Measurements from ENCODE around the gene KRTAP10-3.

Gene KRTAP10-3

DNA sequence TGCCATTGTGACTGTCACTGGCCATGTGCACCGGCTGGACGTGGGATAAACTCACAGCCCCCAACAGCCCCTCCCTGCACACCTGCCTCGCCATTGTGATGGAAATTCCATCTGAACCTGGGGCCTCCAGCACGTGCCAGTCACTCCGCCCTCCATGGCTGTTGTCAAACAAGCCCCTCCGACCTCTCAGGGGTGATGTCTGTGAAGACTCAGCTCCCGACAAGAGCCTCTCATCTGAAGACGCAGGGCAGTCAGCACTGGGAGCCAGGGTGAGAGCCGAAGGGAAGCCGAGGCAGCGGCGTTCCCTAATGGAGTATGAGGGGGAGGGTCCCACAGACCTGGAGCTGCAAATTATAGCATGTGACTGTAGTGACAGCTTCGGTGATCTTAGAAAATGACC, 5.9 kb downstream of the KRTAP10-3 start:
- no peak for TF ChIP-seq GABPA (IDR thresholded peaks at IDR 0.05; ENCODE audit: low read depth)
- TF ChIP-seq, protein P1, sequence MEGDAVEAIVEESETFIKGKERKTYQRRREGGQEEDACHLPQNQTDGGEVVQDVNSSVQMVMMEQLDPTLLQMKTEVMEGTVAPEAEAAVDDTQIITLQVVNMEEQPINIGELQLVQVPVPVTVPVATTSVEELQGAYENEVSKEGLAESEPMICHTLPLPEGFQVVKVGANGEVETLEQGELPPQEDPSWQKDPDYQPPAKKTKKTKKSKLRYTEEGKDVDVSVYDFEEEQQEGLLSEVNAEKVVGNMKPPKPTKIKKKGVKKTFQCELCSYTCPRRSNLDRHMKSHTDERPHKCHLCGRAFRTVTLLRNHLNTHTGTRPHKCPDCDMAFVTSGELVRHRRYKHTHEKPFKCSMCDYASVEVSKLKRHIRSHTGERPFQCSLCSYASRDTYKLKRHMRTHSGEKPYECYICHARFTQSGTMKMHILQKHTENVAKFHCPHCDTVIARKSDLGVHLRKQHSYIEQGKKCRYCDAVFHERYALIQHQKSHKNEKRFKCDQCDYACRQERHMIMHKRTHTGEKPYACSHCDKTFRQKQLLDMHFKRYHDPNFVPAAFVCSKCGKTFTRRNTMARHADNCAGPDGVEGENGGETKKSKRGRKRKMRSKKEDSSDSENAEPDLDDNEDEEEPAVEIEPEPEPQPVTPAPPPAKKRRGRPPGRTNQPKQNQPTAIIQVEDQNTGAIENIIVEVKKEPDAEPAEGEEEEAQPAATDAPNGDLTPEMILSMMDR (IDR thresholded peaks at IDR 0.05; ENCODE audit: insufficient read depth, low read length), result no peak
- TF ChIP-seq SPI1 (IDR thresholded peaks at IDR 0.05; ENCODE audit: borderline replicate concordance, low read depth), result no peak
- TF ChIP-seq, protein P2, sequence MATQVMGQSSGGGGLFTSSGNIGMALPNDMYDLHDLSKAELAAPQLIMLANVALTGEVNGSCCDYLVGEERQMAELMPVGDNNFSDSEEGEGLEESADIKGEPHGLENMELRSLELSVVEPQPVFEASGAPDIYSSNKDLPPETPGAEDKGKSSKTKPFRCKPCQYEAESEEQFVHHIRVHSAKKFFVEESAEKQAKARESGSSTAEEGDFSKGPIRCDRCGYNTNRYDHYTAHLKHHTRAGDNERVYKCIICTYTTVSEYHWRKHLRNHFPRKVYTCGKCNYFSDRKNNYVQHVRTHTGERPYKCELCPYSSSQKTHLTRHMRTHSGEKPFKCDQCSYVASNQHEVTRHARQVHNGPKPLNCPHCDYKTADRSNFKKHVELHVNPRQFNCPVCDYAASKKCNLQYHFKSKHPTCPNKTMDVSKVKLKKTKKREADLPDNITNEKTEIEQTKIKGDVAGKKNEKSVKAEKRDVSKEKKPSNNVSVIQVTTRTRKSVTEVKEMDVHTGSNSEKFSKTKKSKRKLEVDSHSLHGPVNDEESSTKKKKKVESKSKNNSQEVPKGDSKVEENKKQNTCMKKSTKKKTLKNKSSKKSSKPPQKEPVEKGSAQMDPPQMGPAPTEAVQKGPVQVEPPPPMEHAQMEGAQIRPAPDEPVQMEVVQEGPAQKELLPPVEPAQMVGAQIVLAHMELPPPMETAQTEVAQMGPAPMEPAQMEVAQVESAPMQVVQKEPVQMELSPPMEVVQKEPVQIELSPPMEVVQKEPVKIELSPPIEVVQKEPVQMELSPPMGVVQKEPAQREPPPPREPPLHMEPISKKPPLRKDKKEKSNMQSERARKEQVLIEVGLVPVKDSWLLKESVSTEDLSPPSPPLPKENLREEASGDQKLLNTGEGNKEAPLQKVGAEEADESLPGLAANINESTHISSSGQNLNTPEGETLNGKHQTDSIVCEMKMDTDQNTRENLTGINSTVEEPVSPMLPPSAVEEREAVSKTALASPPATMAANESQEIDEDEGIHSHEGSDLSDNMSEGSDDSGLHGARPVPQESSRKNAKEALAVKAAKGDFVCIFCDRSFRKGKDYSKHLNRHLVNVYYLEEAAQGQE (IDR thresholded peaks at IDR 0.05; ENCODE audit: insufficient replicate concordance, low read depth), result no peak
- TF ChIP-seq POLR2AphosphoS5 (IDR thresholded peaks at IDR 0.05; ENCODE audit: low read depth), result no peak
- no peak for DNase-seq (ENCODE audit: low read depth in 1 of 2, low spot score in 1 of 2)
- peaks cover 22% of the 10 kb centered on the region for H3K27me3 ChIP-seq (ENCODE audit: insufficient read depth, poor library complexity, severe bottlenecking)
- H3K27ac ChIP-seq (replicated peaks), result no peak overlapping the region
- no peak overlapping the region for H3K4me3 ChIP-seq (replicated peaks; ENCODE audit: insufficient read depth, low read length)

DNA sequence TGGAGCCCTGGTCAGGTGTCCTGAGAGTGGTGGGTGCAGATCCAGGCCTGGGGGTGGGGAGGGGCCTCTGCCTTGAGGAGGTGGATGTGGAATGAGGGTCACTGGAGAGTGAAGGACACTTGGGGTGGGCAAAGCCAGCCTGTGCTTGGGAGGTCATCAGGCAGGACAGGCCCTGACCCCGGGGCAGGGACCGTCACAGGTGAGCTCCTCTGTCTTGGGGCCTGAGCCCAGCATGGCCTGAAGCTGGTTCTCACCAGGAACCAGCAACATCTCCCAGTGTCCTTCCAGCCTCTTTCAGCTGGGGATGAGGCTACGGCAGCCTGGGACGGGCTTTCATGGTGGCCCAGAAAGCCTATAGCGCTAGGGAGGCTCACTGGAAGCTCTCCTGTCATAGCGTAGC, 6.5 kb downstream of the KRTAP10-3 start:
- no peak overlapping the region for H3K27ac ChIP-seq (replicated peaks)
- TF ChIP-seq, protein P1 (IDR thresholded peaks at IDR 0.05; ENCODE audit: insufficient read depth, low read length), result no peak
- TF ChIP-seq, protein P2 (IDR thresholded peaks at IDR 0.05; ENCODE audit: insufficient replicate concordance, low read depth), result no peak
- TF ChIP-seq POLR2AphosphoS5 (IDR thresholded peaks at IDR 0.05; ENCODE audit: low read depth), result no peak
- TF ChIP-seq GABPA (IDR thresholded peaks at IDR 0.05; ENCODE audit: low read depth), result no peak
- no peak for TF ChIP-seq SPI1 (IDR thresholded peaks at IDR 0.05; ENCODE audit: borderline replicate concordance, low read depth)
- H3K27me3 ChIP-seq (ENCODE audit: insufficient read depth, poor library complexity, severe bottlenecking), result peaks cover 18% of the 10 kb centered on the region
- no peak for DNase-seq (ENCODE audit: low read depth in 1 of 2, low spot score in 1 of 2)
- H3K4me3 ChIP-seq (replicated peaks; ENCODE audit: insufficient read depth, low read length), result no peak overlapping the region

DNA sequence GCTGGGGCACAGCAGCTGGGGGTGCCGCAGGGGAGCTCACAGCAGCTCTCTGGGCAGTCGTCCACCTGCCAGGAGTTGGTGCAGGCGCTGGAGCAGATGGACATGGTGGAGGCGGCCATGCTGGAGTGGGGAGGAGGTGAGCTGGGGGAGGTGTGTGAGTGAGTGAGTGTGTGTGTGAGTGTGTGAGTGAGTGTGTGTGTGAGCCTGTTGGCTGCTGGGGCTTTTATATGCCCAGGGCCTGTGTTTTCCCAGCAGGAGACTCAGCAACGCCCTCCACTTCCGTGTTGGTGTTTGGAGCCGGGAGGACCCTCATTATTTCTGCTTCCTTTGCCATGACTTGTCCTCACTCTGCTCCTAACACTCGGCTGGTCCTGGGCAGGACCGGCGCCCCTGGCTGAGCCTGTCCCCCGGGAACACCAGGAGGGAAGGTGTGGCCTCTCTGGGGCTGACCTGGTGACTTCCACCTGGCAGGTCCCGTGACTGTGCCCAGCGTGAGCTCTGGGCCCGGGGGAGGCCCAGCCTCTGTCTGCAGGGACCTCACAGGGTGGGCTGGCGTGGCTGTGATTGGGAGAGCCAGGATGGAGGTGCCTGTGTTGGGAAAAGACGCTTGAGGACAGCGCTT, 7.1 kb downstream of the KRTAP10-3 start, which contains the start of gene KRTAP10-2:
KRTAP10-2 (minus strand) TSS at position 166 of the 622 bp plus-strand sequence; CDS start at position 119, 47 bp downstream.
- DNase-seq (ENCODE audit: low read depth in 1 of 2, low spot score in 1 of 2), result no peak
- Histone ChIP-seq H3K27ac (replicated peaks) (no peak within 1 kb of the TSS), H3K4me3 (replicated peaks; ENCODE audit: insufficient read depth, low read length) (no peak within 1 kb of the TSS), H3K27me3 (ENCODE audit: insufficient read depth, poor library complexity, severe bottlenecking) (peaks cover 14% of the 10 kb centered on the region)
- no peak for TF ChIP-seq POLR2AphosphoS5 (IDR thresholded peaks at IDR 0.05; ENCODE audit: low read depth)
- TF ChIP-seq GABPA (IDR thresholded peaks at IDR 0.05; ENCODE audit: low read depth), result no peak
- TF ChIP-seq, protein P2 (IDR thresholded peaks at IDR 0.05; ENCODE audit: insufficient replicate concordance, low read depth), result no peak
- TF ChIP-seq, protein P1 (IDR thresholded peaks at IDR 0.05; ENCODE audit: insufficient read depth, low read length), result no peak
- no peak for TF ChIP-seq SPI1 (IDR thresholded peaks at IDR 0.05; ENCODE audit: borderline replicate concordance, low read depth)

Measured in HL-60 (cell line).